ENCODE measurements around the gene LMF1.

Gene LMF1

DNA sequence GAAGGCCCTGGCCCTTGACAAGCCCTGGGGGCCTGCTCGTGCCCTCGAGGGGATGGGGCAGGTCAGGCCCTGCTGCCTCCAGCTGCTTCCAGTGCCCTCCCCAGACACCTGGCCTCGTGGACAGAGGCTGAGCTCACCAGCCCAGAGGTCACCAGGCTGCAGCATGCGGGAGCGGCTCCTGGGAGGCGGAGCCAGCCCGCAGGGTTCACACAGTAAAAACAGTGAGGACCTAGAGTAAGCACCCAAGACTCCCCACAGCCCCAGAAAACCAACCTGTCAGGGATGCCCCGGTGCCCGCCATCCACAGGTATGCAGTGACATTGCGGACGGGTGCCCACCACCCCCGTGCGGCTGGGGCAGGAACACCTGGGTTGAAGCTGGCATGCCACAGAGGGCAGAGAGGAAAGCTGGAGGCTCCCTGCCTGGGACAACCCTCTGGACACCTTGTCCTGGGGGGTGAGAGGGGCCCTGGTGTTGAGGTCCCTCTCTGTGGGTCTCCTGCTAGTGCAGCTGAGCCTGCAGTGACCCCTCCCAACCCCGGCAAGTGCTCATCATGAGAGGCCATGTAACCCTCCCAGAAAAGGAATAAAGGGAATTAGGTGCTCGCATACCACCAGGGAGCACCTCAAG is 62.1 kb downstream of the LMF1 start:
- DNase-seq: no peak

DNA sequence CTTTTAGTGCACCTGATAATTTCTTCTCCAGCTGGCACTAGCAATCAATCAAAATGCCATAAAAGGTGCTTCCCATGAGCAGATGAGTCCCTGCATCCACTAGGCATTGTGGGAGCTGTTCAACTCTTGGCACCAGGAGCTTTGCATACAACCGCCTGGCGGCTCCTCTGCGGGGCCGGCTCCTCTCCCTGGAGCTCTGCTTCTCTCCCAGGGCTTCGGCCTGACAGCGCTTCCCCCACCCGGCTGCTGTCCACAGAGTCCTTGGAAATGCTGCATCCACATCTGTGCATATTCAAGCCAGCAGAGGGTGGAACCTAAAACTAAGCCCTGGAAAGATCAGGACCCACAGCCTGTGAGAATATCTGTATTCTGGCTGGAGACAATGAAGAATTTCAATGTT is 62.9 kb downstream of the LMF1 start:
- DNase-seq: no peak

DNA sequence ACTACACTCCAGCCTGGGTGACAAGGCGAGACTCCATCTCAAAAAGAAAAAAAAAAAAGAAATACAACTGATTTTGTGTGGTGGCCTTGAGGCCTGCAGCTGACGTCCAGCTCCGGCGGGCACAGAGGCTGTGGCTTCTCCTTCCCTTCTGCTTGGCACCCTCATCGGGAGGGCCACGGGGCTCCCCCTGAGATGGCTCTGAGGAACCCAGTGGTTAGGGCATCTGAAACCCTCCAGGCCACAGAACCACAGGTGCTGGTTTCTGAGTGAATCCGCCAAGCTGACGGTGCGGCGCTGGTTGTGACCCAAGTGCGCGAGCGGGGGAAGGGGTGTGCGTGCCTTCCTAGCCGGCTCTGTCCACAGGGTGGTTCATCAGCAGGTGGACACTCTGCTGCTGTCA is 63.4 kb downstream of the LMF1 start:
- no peak for DNase-seq

DNA sequence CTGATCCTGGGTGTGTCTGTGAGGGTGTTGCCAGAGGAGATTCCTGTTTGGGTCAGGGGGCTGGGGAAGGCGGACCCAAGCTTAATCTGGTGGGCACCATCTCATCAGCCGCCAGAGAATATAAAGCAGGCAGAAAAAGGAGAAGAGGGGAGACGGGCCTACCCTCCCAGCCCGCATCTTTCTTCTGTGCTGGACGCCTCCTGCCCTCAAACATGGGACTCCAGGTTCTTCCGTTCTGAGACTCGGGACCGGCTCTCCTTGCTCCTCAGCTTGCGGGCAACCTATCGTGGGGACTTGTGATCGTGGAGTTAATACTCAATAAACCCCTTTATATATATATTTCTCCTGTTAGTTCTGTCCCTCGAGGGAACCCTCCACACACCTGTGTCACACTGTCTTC is 64.5 kb downstream of the LMF1 start:
- DNase-seq: no peak

DNA sequence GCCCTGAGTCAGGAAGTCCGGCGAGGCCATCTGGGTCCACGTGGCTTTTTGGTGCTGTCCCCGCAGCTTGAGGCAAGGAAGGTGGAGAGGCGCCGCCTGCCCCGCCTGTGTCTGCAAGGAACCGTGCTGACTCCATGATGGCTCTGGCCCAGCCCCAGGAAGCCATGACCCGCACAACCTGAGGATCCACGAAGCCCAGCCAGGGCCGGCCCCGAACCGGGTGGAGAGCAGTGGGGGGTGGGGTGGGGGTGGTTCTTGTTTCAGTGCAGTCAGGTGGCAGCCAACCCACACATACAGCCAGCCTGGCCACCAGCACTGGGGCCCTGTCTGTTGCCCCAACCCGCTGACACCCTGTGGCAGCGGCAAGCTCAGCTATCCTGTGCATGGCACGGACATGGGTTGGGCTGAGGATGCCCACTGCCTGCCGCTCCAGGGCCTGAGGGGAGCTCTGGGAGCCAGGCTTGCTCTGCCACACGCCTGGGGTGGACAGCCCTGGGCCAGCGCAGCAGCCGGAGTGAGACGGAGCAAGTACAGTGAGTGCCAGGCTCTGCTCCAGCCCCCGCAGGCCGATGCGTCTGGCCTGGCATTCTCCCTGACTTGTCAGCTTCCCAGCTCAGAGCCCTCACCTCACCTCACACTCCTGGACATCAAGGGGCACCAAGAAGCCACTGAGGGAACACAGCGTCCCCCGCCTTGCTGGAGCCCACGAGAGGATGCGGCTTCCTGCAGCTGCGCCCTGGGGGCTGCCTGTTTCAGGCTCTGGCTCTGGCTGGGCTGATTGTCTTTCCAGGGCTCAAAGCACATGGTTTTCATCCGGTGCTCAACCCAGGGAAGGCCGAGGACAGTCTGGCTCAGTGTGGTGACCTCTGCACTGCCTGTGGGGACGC is 68.8 kb downstream of the LMF1 start:
- no peak for DNase-seq

DNA sequence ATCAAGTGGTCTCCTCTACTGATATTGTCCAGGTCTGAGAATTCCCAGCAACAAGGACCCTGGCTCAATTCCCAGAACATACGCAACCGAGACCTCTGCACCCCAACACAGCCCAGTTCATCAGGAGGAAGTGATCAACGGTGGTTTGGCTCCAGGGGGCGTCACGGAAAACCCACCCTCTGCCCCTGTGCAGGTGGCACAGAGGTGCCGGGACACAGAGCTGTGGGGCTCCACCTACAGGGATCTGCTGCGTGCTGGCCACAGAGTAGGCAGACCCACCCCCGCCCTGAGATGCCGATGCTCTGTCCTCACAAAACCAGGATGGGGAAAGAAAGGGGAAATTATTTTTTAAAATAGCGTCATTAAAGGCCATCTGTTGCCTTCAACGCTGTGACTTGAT is 69.6 kb downstream of the LMF1 start:
- DNase-seq: no peak

DNA sequence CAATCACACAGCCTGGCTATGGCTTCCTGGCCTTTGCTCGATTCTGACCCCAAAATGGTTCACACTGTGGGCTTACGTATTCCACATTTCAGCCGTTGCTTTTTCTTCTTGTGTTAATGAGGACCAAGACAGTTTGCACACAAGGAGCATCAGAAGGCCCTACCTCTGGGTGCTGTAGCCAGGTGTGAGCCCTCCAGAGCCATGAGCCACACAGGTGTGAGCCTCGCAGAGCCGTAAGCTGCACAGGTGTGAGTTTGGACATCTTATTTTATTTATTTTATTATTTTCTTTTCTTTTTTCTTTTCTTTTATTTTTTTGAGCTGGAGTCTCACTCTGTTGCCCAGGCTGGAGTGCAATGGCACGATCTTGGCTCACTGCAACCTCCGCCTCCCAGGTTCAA is 70.6 kb downstream of the LMF1 start:
- DNase-seq: no peak

DNA sequence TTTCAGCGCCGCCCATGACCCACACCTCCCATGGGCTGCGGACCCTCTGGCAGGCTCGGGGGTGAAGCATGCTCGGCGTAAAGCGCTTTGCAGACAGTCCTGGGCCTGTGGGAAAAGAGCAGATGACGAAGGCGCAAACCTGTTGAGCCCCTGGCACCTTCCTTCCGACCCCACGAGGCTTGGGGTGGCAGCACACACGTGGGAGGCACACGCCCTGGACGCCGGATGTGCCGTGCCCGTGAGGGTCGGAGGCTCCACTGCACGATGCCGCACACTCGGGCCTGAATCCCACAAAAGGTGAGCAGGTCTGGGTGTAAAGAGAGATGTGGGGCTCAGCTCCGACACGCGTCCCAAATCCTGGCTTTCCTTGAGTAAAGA is 71.1 kb downstream of the LMF1 start:
- DNase-seq: no peak

DNA sequence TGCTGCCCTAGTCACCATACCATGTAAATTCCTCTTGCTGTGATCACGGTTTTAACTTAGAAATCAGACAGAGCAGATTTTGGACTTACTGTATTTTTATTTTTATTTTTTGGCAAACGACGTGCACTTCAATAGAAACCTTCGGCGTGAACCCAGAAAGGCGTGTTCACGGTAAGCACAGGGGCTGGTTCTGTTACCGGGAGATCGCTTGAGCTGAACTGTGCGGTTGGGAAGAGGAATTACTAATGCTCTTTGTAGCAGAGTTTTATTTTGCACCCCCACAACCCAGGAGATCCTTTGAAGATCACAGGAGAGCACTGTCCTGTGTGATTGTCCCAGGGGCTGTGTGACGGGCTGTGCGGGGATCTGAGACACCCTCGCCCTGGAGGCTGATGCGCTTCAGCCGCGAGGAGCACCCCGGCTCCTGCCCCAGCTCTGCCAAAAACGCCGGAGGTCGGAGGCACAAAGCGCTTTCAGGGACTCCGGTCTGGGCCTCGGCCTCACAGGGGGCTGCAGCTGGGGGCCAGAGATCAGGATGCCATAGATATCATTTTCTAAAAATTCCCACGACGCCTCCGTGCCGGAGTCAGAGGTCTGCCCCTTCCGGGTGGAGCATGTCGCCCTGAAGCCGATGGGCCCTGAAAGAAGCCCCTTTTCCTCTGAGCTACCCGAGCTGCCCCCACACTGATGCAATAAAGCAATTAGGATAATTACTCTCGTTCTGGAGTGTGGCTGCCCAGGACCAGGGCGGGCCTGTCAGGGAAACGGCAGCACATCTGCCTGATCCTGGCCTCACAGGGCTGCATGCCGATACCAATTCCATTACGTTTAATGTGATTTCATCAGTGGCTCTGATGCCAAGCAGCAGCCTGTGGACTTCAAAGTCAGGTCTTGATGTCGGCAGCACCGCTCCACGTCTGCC is 71.8 kb downstream of the LMF1 start:
- DNase-seq: no peak

DNA sequence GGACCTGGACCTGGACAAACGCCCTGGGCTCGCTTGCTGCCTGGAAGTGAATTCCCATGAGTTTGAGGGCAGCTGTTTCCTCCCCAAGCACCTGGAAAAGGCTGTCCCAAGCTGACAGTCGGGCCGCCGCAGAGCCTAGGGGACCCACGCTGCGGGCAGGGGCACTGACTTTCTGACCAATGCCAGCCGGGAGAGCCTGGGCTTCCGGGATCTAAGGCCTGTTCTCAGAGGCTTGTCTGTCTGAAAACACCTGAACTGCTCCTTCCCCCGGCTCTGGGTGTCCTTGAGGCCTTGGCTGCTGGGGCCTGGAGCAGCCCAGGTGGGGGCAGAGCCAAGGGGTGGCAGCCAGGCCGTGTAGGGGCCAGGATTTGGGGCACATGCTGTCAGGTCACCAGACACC is 72.6 kb downstream of the LMF1 start:
- DNase-seq: no peak

DNA sequence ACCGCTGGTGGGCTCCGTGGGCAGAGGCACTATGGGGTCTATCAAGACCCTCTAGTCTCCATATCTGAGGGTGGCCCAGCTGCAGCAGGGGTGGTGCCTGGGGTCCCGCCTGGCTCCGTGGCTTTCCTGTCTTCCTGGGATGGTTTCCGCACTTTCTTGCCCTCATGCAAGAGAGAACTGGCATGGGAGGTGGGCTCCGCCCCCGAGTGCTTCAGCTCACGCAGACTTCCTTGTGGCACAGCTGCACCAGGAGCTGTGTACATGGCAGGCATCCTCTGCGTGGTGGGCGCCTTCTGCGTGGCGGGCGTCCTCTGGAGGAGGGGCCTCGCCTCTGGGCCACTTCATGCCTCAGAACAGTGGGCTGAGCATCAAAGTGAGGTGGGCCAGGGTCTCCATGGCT is 73.1 kb downstream of the LMF1 start:
- DNase-seq: no peak

DNA sequence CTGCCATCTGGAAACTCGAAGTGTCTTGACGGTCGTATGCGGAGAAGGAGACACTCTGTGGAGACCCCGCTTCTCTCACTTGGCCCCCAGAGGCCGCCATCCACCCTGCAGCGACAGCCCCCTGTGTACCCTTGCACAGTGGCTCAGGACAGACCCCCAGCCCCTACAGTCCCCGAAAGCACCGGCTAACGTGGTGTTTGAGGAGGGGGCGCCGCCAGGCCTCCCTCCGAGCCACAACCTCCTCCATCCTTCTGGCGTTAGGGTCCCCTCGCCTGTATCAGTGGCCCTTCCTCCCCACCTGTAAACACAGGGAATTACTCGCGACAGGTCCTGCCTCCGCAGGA is 73.6 kb downstream of the LMF1 start:
- DNase-seq: no peak

DNA sequence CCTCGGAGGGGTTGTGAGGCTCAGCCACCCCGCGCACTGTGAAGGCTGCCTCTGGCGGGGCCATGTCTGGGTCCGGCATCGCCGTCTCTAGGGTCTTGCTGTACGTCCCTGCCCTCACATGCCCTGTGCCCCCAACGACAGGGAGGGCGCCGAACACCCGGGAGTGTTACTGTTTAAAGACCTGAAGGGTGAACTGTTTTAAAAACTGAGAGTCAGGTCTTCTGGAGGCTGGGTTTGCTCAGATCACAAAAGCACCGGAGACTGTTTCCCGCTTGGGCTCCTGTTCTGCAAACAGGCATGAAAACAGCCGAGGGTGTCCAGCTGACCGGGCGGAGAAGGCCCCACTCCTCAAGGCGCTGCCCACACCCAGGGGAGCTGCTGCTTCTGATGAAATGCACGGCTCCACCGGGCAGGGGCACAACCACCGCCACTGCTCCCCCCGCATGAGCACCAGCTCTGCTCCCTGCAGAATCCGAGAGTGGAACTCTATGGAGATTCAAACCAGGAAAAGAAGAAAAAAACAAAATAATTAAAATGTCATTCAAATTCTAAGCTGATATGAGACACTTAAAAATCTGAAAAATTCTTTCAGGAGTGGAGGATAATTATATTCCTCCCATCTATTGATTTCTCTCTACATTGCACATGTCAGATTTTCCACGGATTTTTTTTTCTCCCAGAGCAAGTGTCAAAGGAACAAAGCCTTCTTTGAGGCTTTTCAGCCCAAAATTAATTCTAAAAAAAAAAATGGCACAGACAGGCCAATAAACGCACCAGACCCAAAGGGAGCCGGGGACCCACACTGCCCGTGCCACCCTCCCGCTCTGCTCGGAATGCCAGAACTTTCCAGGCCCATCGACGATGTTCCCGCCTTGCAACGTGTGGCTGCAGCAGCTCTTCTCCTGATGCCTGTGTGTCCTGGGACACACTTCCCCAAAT is 74.3 kb downstream of the LMF1 start:
- DNase-seq: no peak

DNA sequence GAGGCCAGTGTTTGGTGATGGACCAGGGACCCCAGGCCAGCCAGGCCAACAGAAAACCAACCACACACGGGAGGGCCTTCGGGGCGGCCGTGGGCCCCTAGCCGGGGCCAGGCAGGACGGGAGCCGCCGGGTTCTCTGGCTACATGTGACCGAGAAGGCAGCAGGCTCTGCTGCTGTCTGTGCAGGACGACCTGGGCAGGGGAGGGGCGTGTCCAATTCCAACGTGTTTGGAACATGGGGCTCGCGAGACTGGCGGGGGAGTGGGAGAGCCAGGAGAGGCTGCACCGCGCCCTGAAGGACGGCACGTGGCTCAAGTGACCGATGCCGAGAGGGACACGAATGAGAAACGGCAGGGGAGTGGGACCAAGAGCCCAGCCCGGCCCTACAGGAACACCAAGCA is 75.4 kb downstream of the LMF1 start:
- no peak for DNase-seq

DNA sequence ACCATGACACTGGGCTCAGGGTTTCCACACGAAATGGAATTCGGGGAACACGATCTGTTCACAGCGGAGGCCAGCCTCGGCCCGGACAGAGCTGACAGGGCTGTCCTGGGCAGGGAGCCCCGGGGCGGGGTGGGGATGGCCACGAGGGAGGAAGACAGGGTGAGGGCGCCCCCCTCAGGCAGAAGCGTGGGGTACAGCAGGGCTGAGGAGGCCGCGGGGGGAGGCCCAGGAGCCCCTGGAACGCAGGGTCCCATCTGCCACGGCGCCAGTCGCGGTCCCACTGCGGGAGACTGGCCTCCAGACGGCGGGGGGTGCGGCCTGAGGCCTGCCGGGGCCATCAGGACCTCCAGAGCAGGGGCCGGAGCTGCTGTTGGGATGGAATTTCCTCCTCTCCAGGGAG is 75.9 kb downstream of the LMF1 start:
- no peak for DNase-seq

DNA sequence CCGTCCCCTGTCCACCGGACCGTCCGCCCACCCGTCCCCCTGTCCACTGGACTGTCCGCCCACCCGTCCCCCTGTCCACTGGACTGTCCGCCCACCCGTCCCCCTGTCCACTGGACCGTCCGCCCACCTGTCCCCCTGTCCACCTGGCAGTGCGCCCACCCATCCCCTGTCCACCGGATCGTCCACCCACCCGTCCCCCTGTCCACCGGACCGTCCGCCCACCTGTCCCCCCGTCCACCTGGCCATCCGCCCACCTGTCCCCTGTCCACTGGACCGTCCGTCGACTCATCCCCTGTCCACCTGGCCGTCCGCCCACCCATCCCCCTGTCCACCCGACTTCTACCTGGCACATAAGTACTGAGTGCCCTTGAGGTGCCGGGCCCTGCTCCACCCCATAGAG is 76.6 kb downstream of the LMF1 start:
- no peak for DNase-seq

DNA sequence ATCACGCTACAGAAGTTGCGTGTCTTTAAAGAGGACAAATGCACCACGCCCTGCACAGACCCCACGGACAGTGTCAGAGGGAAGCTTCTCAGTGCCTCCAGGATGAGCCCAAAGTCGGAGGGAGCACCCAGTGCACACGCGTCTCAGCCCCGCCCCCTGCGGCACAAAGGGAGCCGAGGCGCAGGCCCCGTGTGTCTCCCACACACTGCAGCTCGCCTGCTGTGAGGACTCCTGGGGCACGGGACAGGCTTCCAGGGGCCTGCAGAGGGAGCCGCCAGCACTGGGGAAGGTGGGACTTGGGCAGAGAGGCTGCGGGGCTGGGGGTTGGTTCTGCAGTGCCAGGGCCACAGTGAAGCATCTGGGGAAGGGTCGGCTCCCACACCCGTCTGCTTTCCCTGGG is 77.4 kb downstream of the LMF1 start:
- no peak for DNase-seq

DNA sequence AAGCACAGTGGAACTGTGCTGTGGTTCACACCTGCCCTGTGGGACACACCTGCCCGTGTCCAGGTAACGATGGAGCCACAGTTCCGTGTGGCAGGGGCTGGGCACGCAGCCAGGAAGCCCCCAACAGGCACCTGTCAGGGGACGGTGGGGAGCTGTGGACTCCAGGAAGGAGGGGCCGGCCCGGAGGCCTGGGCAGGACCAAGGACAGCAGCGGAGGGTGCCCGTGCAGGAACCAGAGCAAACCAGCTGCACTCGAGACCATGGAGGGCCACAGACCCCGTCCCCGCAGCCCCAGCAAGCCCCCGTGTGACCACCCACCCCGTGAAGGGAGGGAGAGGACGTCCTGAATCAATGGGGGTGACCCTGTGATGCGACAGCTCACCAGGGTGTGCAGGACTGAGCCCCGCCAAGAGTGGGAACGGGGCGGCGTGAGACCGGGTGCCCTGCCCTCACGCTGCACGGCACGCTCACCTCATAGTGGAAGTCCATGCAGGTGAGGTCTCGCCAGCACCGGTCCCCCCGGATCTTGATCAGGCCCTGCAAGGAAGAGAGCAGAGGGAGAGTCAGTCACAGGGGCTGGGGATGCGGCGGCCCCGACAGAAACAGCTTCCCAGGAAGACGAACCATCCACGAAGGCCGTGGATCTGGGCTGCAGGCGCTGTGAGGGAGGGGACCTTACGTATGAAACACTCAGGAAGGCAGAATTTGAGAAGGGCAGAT is 78.1 kb downstream of the LMF1 start:
- DNase-seq: no peak

DNA sequence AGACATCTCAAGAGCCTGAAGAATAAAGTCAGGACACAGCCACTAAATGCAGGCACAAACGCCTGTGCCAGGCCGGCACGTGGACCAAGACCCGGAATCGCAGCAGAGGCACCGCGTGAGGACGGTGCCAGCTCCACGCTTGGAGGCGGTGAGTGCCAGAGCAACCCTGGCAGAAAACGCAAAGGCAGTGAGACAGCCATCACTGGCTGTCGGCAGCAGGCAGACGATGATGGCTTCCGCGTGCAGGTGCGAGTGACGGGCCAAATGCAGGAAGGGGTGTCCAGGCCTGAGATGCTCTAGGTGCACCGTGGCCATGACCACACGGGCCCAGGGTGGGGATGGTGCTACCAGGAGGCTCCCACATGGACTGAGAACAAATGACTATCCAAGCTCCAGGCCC is 78.8 kb downstream of the LMF1 start:
- no peak for DNase-seq

DNA sequence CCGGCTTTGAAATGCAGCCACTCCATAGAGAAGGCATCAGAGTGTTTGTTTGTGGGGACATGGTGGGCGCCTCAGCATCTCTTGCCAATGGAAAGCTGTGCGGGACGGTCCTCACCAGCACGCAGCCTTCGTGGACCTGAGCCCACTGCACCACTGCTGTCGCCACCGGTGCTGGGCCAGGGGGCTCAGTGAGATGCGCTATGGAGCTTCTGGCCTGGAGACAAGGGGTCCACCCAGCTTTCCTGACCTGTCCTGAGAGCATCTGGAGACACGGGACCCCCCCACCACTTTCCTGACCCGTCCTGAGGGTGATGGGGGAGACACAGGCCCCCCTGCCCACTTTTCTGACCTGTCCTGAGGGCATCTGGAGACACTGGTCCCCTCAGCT is 79.4 kb downstream of the LMF1 start:
- no peak for DNase-seq

DNA sequence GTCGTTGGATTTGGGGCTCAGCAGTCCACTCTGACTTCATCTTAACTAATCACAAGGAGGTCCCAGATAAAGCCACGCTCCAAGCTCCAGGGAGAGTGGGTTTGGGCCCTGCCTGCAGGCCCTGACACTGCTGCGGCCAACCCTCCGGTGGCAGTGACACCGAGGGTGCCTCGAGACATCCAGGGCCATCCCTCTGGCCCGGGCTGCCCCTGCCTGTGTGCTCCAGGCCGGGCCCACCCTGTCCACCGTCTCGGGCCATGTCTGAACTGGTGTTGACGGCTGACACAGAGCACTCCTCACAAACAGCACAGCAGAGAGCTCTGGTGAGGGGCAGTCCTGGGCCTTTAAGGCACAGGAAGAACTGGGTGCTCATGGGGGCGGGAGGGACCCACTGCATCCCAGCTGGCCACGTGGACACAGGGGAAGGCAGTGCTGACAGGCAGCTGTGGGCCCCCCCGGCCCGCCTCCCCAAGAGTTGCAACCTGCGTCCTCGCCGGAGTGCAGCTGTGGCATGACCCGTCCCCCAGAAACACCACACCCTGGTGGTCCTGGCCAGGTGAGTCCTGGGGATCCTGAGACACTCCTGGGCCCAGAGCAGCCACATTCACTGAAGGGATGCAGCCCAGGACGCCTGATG is 80.0 kb downstream of the LMF1 start:
- DNase-seq: no peak

DNA sequence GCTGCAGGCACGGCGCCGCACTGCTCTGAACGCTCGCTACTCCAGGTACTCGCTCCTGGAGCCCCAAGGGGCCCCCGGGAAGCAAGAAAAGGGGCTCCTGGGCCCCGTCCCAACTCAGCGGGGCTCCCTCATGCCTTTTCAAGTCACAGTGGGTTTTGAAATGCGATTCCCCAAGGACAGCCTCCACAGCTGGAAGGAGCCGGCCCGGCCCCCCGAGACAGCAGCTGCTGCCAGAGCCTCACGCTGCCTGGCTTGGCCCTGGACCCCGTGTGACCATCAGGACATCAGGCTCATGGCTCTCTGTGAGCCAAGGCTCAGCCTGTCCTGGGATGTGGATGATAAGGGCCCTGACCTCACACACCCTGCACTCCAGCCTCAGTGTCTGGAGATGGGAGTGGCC is 80.6 kb downstream of the LMF1 start:
- no peak for DNase-seq

Measured in CD4-positive, alpha-beta T cell treated with Interleukin-10 for 1 hour (primary cell).